PC-9 (cell line): ENCODE data around the gene KCNT2.

ENCODE experiments used
- CTCF ChIP-seq: fragments of 200-600 bp; sonication (generic); conservative IDR thresholded peaks from 2 replicates; pipeline ENCODE4 v1.6.1; 2017; ENCODE audit warnings: mixed run types, antibody characterized with exemption, mild to moderate bottlenecking, moderate library complexity
- EZH2 ChIP-seq: fragments of 200-600 bp; sonication (generic); IDR thresholded peaks from 2 replicates; pipeline ENCODE4 v1.8.0; 2017; ENCODE audit warnings: antibody characterized with exemption, low read depth

DNA sequence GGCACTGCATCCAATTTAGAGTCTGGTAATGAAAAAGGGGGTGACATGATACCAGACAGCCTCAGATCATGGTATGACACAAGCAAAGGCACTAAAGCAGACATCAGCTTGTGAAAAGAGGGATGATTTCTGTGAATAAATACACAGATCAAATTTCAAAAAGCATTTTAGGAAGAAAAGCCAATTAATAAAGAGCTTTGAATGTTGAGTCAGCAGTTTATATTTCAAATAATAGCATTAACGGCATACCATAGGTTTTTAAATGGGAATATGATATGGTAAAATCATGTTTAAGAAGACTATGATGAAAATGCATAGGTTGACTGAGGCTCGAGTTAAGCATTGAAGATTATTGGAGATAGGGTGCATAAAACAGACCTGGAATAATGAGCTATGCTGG, 13.5 kb downstream of the KCNT2 start:
- no peak for TF ChIP-seq CTCF
- no peak for TF ChIP-seq EZH2
